HepG2 (cell line): ENCODE results near the gene ARHGEF10L.

Source experiments
- POLR2A ChIP-seq, 2 experiments: IDR thresholded peaks; 2 replicates each; pipeline ENCODE4 v1.6.1; 2011; ENCODE audit warnings: low read depth in 2 of 2, low read length in 2 of 2, mild to moderate bottlenecking in 1 of 2, moderate library complexity in 1 of 2; ENCODE audit not compliant: insufficient read depth in 1 of 2
- POLR2AphosphoS5 ChIP-seq: IDR thresholded peaks from 2 replicates; pipeline ENCODE4 v1.6.1; 2012; ENCODE audit warnings: low read depth, low read length
- SNAPC5 ChIP-seq: sonication (generic); formaldehyde crosslinking; IDR thresholded peaks from 2 replicates; pipeline ENCODE4 v1.8.1; 2023; ENCODE audit warnings: mild to moderate bottlenecking, missing genetic modification reagents, borderline replicate concordance

- TF ChIP-seq POLR2A (IDR thresholded peaks at IDR 0.05; ENCODE audit: insufficient read depth in 1 of 2, low read depth in 2 of 2, low read length in 2 of 2), result no peak
- TF ChIP-seq SNAPC5 (CRISPR knock-in tag), result no peak
- no peak for TF ChIP-seq POLR2AphosphoS5
Observed at GRCh38 chr1:17653276-17653675, 113.8 kb downstream of the ARHGEF10L start.
